OCI-LY3 (cell line): ENCODE results near the gene STK32C.

ENCODE experiments used
- CTCF ChIP-seq: fragments of 200-600, 300-600 bp; sonication (generic); IDR thresholded peaks from 2 replicates; pipeline ENCODE4 v1.5.1; 2014; ENCODE audit warnings: antibody characterized with exemption, low read length, low read depth
- EZH2phosphoT487 ChIP-seq: fragments of 200-600 bp; shearing (Covaris generic); IDR thresholded peaks from 2 replicates; pipeline ENCODE4 v1.6.1; 2018; ENCODE audit warnings: antibody characterized with exemption, mixed run types, low read depth

GRCh38 chr10:132165416-132165980 is 142.3 kb downstream of the STK32C start:
- TF ChIP-seq EZH2phosphoT487 (no peak), CTCF (no peak)
